WERI-Rb-1 (cell line): ENCODE measurements around the gene FAM168B.
A peak's percentile ranks its signal among the peaks of the same experiment; 100 is the strongest.

Experiments
- DNase-seq: peaks from one replicate; pipeline ENCODE4 v3.0.0-alpha.2; 2020
- H3K27ac ChIP-seq: fragments of 250-450 bp; sonication (Bioruptor Pico); 2 replicates; pipeline ENCODE4 v1.5.1; 2020; ENCODE audit warnings: mild to moderate bottlenecking, moderate library complexity
- H3K27me3 ChIP-seq: fragments of 250-450 bp; sonication (Bioruptor Pico); 2 replicates; pipeline ENCODE4 v1.5.1; 2021; ENCODE audit warnings: mild to moderate bottlenecking, low read depth, moderate library complexity; ENCODE audit not compliant: insufficient read depth, severe bottlenecking
- H3K36me3 ChIP-seq: fragments of 250-450 bp; sonication (Bioruptor Pico); 2 replicates; pipeline ENCODE4 v1.5.1; 2020; ENCODE audit warnings: mild to moderate bottlenecking, moderate library complexity
- H3K4me3 ChIP-seq: 2 replicates; pipeline ENCODE4 v1.5.1; 2011; ENCODE audit warnings: low read depth, mild to moderate bottlenecking, control low read depth, low read length
- H3K9me3 ChIP-seq: fragments of 250-450 bp; sonication (Bioruptor Pico); 2 replicates; pipeline ENCODE4 v1.5.1; 2021; ENCODE audit warnings: mild to moderate bottlenecking, moderate library complexity; ENCODE audit not compliant: severe bottlenecking
- CTCF ChIP-seq: IDR thresholded peaks from 2 replicates; pipeline ENCODE4 v1.5.1; 2011; ENCODE audit warnings: low read depth, mild to moderate bottlenecking, control low read depth, inconsistent platforms, low read length

FAM168B gene

GRCh38 chr2:131093006-131093695 is at the start of gene FAM168B:
TSS of gene FAM168B (minus strand) at chr2:131093460. CDS start at chr2:131082646, 10,814 bp downstream.
- H3K36me3 ChIP-seq: peaks cover 26% of the 10 kb centered on the region

GRCh38 chr2:131142849-131143248 is 49.6 kb upstream of the FAM168B start:
- no peak for TF ChIP-seq CTCF

More at GRCh38 chr2:131093006-131093695, at the start of gene FAM168B:
- H3K27me3 ChIP-seq: no peaks in the 10 kb centered on the region
- H3K4me3 ChIP-seq: peak within 1 kb of the TSS; percentile 97
- H3K27ac ChIP-seq: peak within 1 kb of the TSS; percentile 98
- no peaks in the 10 kb centered on the region for H3K9me3 ChIP-seq
- DNase-seq: peak; percentile 83
- no peak for TF ChIP-seq CTCF

GRCh38 chr2:131140581-131140980 is 47.3 kb upstream of the FAM168B start:
- Histone ChIP-seq H3K4me3 (no peak overlapping the region), H3K9me3 (no peaks in the 10 kb centered on the region), H3K27me3 (no peaks in the 10 kb centered on the region), H3K36me3 (peaks cover 34% of the 10 kb centered on the region), H3K27ac (no peak overlapping the region)
- no peak for TF ChIP-seq CTCF
- no peak for DNase-seq

More at GRCh38 chr2:131142849-131143248, 49.6 kb upstream of the FAM168B start:
- no peaks in the 10 kb centered on the region for H3K9me3 ChIP-seq
- H3K27ac ChIP-seq: no peak overlapping the region
- no peak overlapping the region for H3K4me3 ChIP-seq
- H3K36me3 ChIP-seq: peaks cover 43% of the 10 kb centered on the region
- DNase-seq: no peak
- no peaks in the 10 kb centered on the region for H3K27me3 ChIP-seq

GRCh38 chr2:131132729-131133128 is 39.5 kb upstream of the FAM168B start:
- Histone ChIP-seq H3K36me3 (peaks cover 32% of the 10 kb centered on the region), H3K4me3 (no peak overlapping the region), H3K27ac (no peak overlapping the region), H3K27me3 (no peaks in the 10 kb centered on the region), H3K9me3 (no peaks in the 10 kb centered on the region)
- TF ChIP-seq CTCF: 0 out of 2 replicates have a peak, but pooled peaks have one; percentile 3
- DNase-seq: no peak

- DNase-seq: no peak
- no peaks in the 10 kb centered on the region for H3K27me3 ChIP-seq
- peaks cover 47% of the 10 kb centered on the region for H3K36me3 ChIP-seq
- H3K9me3 ChIP-seq: no peaks in the 10 kb centered on the region
- H3K4me3 ChIP-seq: no peak overlapping the region
- H3K27ac ChIP-seq: no peak overlapping the region
- no peak for TF ChIP-seq CTCF
Measured at GRCh38 chr2:131130298-131130596, 37.0 kb upstream of the FAM168B start.

- TF ChIP-seq CTCF: no peak
- H3K9me3 ChIP-seq: no peaks in the 10 kb centered on the region
- H3K27me3 ChIP-seq: no peaks in the 10 kb centered on the region
- H3K36me3 ChIP-seq: peaks cover 44% of the 10 kb centered on the region
- no peak overlapping the region for H3K27ac ChIP-seq
- no peak for DNase-seq
- H3K4me3 ChIP-seq: no peak overlapping the region
Measured at GRCh38 chr2:131127981-131128380, 34.7 kb upstream of the FAM168B start.
